Endothelial cell of umbilical vein (primary cell): ENCODE data around the gene CTU1. TPM values are rescaled to one million over a fixed set of nuclear protein-coding genes. Genes with fewer than 3 reads are reported as not detected.

ENCODE experiments used
- BruUV-seq: library from RNA; stranded (reverse); fragments of 400-500 nt; replicated peaks from 2 replicates; lab custom pipeline; 2021; lab: Mats Ljungman, UMichigan
- CTCF ChIA-PET: fragments of 300-600, 350-600 bp; sonication (Branson Sonifier 250); formaldehyde crosslinking; loops from one replicate; lab custom pipeline; 2021; ENCODE audit warnings: antibody characterized with exemption, inconsistent platforms; lab: Charles Lee
- POLR2A ChIA-PET: fragments of 300-600, 350-600 bp; sonication (Branson Sonifier 250); formaldehyde crosslinking; loops from one replicate; lab custom pipeline; 2021; ENCODE audit warnings: antibody characterized with exemption, inconsistent platforms; lab: Charles Lee
- DNase-seq: peaks from one replicate; pipeline ENCODE4 v3.0.0-alpha.2; 2011; ENCODE audit warnings: low read depth, low spot score
- FAIRE-seq: peaks from 2 replicates; lab custom pipeline; 2011; peaks lifted over from hg19 to GRCh38; lab: Jason Lieb, UNC
- H2AFZ ChIP-seq: 2 replicates; pipeline ENCODE4 v1.6.0; 2012; ENCODE audit warnings: low read depth, low read length, control low read depth, inconsistent platforms
- H3K27ac ChIP-seq: 2 replicates; pipeline ENCODE4 v1.5.1; 2011; ENCODE audit warnings: low read depth, mild to moderate bottlenecking, control low read depth, low read length, moderate library complexity; ENCODE audit not compliant: insufficient read depth
- H3K27me3 ChIP-seq, 2 experiments: 2 replicates each; pipeline versions ENCODE4 v1.6.0 to v1.6.1; 2011; ENCODE audit warnings: low read length in 2 of 2, mixed read lengths in 1 of 2; ENCODE audit not compliant: control insufficient read depth in 2 of 2, insufficient read depth in 2 of 2
- H3K36me3 ChIP-seq, 2 experiments: 2 replicates in 1 of 2; 3 replicates in 1 of 2; pipeline ENCODE4 v1.5.1; 2011; ENCODE audit warnings: low read length in 2 of 2, mild to moderate bottlenecking in 1 of 2, moderate library complexity in 1 of 2; ENCODE audit not compliant: control insufficient read depth in 2 of 2, insufficient read depth in 2 of 2; ENCODE audit errors: extremely low read depth in 1 of 2
- H3K4me1 ChIP-seq: 3 replicates; pipeline ENCODE4 v1.5.1; 2011; ENCODE audit warnings: mild to moderate bottlenecking, low read length; ENCODE audit not compliant: control insufficient read depth, insufficient read depth; ENCODE audit errors: extremely low read depth
- H3K4me2 ChIP-seq: 2 replicates; pipeline ENCODE4 v1.6.1; 2011; ENCODE audit warnings: low read length, control low read depth, mixed read lengths; ENCODE audit not compliant: insufficient read depth
- H3K4me3 ChIP-seq, 3 experiments: fragments of 200-600 bp in 1 of 3; sonication (generic), shearing (Covaris generic) in 1 of 3; replicated peaks in 1 of 3; 2 replicates each; pipeline ENCODE4 v1.5.1; 2011 to 2016; ENCODE audit warnings: control low read depth in 3 of 3, low read length in 3 of 3, mild to moderate bottlenecking in 2 of 3, inconsistent platforms in 1 of 3, low read depth in 1 of 3, moderate library complexity in 1 of 3; ENCODE audit not compliant: insufficient read depth in 1 of 3
- H3K79me2 ChIP-seq: 2 replicates; pipeline ENCODE4 v1.6.0; 2012; ENCODE audit warnings: low read length, inconsistent platforms; ENCODE audit not compliant: control insufficient read depth, insufficient read depth
- H3K9ac ChIP-seq: replicated peaks from 2 replicates; pipeline ENCODE3; 2011; ENCODE audit warnings: low read length, control low read depth; ENCODE audit not compliant: insufficient read depth; ENCODE audit errors: extremely low read depth
- H3K9me1 ChIP-seq: replicated peaks from 3 replicates; pipeline ENCODE4 v1.6.0; 2011; ENCODE audit warnings: mild to moderate bottlenecking, low read length; ENCODE audit not compliant: control insufficient read depth, insufficient read depth; ENCODE audit errors: extremely low read depth
- H3K9me3 ChIP-seq: replicated peaks from 2 replicates; pipeline ENCODE4 v1.5.1; 2012; ENCODE audit warnings: low read length, inconsistent platforms; ENCODE audit not compliant: control insufficient read depth, insufficient read depth
- H4K20me1 ChIP-seq: replicated peaks from 2 replicates; pipeline ENCODE3; 2011; ENCODE audit warnings: mild to moderate bottlenecking, low read length; ENCODE audit not compliant: control insufficient read depth, insufficient read depth; ENCODE audit errors: extremely low read depth
- EZH2 ChIP-seq: IDR thresholded peaks from 2 replicates; pipeline ENCODE4 v1.6.1; 2012; ENCODE audit warnings: borderline replicate concordance, low read depth, mild to moderate bottlenecking, moderate library complexity, low read length, inconsistent platforms; ENCODE audit not compliant: severe bottlenecking
- FOS ChIP-seq: IDR thresholded peaks from 2 replicates; pipeline ENCODE4 v1.6.1; 2011; ENCODE audit warnings: mild to moderate bottlenecking, low read length, moderate library complexity, borderline replicate concordance; ENCODE audit not compliant: insufficient read depth
- GATA2 ChIP-seq: IDR thresholded peaks from 2 replicates; pipeline ENCODE4 v1.7.0; 2011; ENCODE audit warnings: low read depth, mild to moderate bottlenecking, moderate library complexity, mixed read lengths, low read length; ENCODE audit not compliant: insufficient read length, insufficient read depth
- JUN ChIP-seq: IDR thresholded peaks from 2 replicates; pipeline ENCODE4 v1.6.1; 2011; ENCODE audit warnings: borderline replicate concordance, low read depth; ENCODE audit not compliant: insufficient read length, insufficient read depth
- MYC ChIP-seq: IDR thresholded peaks from one replicate; pipeline ENCODE4 v1.6.1; 2011; ENCODE audit warnings: mild to moderate bottlenecking, low read depth, low read length
- POLR2A ChIP-seq: IDR thresholded peaks from 2 replicates; pipeline ENCODE4 v1.6.1; 2012; ENCODE audit warnings: low read depth, mild to moderate bottlenecking, control low read depth, low read length
- POLR2AphosphoS5 ChIP-seq: IDR thresholded peaks from 2 replicates; pipeline ENCODE4 v1.6.1; 2012; ENCODE audit warnings: low read depth, mild to moderate bottlenecking, control low read depth, low read length, moderate library complexity; ENCODE audit not compliant: insufficient read depth
- dilution Hi-C: fragments of 300-500 bp; cut with MboI; formaldehyde crosslinking; loops from one replicate; pipeline ENCODE4 v1.15.0; 2019; ENCODE audit warnings: low sequenced_read_pairs; ENCODE audit not compliant: extremely low pct_ligation_motif_present
- intact Hi-C: fragments of 100-400 bp; cut with micrococcal nuclease; formaldehyde crosslinking; loops from one replicate; pipeline ENCODE4 v1.10.0; 2022
- polyA plus RNA-seq, 4 experiments: library from polyadenylated mRNA; depleted of rRNA in 3 of 4; stranded (reverse) in 3 of 4; unstranded in 1 of 4; fragments of >200 nt; gene quantifications; 2 replicates each; pipeline versions ENCODE4 v1.2.1 to v1.2.3, GENCODE V29; 2011 to 2012; ENCODE audit warnings: missing spikeins in 1 of 4
- total RNA-seq: library from RNA; stranded (reverse); gene quantifications from 2 replicates; pipeline ENCODE4 v1.2.3, GENCODE V29; 2021
- TF ChIP-seq, protein P1 (sequence below), 2 donors: IDR thresholded peaks; 1 replicate in 1 of 2; 2 replicates in 1 of 2; pipeline ENCODE4 v1.5.1; 2011; ENCODE audit warnings: low read length in 2 of 2, mild to moderate bottlenecking in 2 of 2, moderate library complexity in 2 of 2, control low read depth in 1 of 2, inconsistent platforms in 1 of 2, low read depth in 1 of 2; ENCODE audit not compliant: insufficient read depth in 1 of 2; ENCODE audit errors: extremely low read depth in 1 of 2
- TF ChIP-seq, protein P2 (sequence below): IDR thresholded peaks from 2 replicates; pipeline ENCODE4 v1.6.1; 2011; ENCODE audit not compliant: insufficient read depth, insufficient read length

CTU1 gene
- total and polyA plus RNA-seq, 2 donors (not counting 3 experiments of a cell fraction or from before 2014, with no cell fraction given): 6.1 to 8.7 TPM

DNA sequence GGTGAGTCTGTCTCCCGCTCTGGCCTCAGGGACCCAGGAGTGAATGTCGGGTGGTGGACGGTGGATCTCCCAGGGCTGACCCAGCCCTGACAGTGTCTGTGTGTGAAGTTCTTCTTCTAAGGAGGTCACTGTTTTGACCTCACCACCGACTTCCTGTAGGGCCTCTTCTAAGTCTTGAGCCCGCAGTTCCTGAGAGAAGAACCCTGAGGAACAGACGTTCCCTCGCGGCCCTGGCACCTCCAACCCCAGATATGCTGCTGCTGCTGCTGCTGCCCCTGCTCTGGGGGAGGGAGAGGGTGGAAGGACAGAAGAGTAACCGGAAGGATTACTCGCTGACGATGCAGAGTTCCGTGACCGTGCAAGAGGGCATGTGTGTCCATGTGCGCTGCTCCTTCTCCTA is 33.9 kb upstream of the CTU1 start, which contains the start of gene SIGLEC7:
SIGLEC7 (plus strand) TSS at position 183 of the 400 bp plus-strand sequence; CDS start at position 252, 69 bp downstream.
- H3K9ac ChIP-seq: no peak within 1 kb of the TSS
- intact Hi-C loops: no loop called here
- no peaks in the 10 kb centered on the region for H3K9me1 ChIP-seq
- H3K4me2 ChIP-seq: no peak within 1 kb of the TSS
- dilution Hi-C loops: no loop called here
- FAIRE-seq (no peak), DNase-seq (no peak)
- no peaks in the 10 kb centered on the region for H3K9me3 ChIP-seq
- H3K27me3 ChIP-seq: no peaks in the 10 kb centered on the region
- H3K4me3 ChIP-seq: no peak within 1 kb of the TSS
- ChIA-PET POLR2A (no interaction called here), CTCF (no interaction called here)
- BruUV-seq: no TSS peak
- TF ChIP-seq JUN: no peak
- TF ChIP-seq GATA2: no peak
- no peak for TF ChIP-seq EZH2
- TF ChIP-seq POLR2AphosphoS5: no peak
- no peak for TF ChIP-seq MYC
- TF ChIP-seq FOS: no peak
- no peak for TF ChIP-seq POLR2A
- no peaks in the 10 kb centered on the region for H4K20me1 ChIP-seq
- no peaks in the 10 kb centered on the region for H3K79me2 ChIP-seq
- H2AFZ ChIP-seq: no peak within 1 kb of the TSS
- H3K4me1 ChIP-seq: no peaks in the 10 kb centered on the region
- no peak within 1 kb of the TSS for H3K27ac ChIP-seq
- no peaks in the 10 kb centered on the region for H3K36me3 ChIP-seq

- no peak overlapping the region for H3K27ac ChIP-seq
- CTCF ChIA-PET: no interaction called here
- no peak overlapping the region for H3K9ac ChIP-seq
- H3K9me3 ChIP-seq: no peaks in the 10 kb centered on the region
- POLR2A ChIA-PET: no interaction called here
- no peaks in the 10 kb centered on the region for H3K36me3 ChIP-seq
- H3K4me2 ChIP-seq: no peak overlapping the region
- intact Hi-C loops (no loop called here), dilution Hi-C loops (no loop called here)
- no peak for DNase-seq
- no peaks in the 10 kb centered on the region for H3K4me1 ChIP-seq
- BruUV-seq: no TSS peak
- H2AFZ ChIP-seq: no peak overlapping the region
- FAIRE-seq: no peak
- no peak overlapping the region for H3K4me3 ChIP-seq
- H3K79me2 ChIP-seq: no peaks in the 10 kb centered on the region
- H3K27me3 ChIP-seq: no peaks in the 10 kb centered on the region
- TF ChIP-seq, protein P1, sequence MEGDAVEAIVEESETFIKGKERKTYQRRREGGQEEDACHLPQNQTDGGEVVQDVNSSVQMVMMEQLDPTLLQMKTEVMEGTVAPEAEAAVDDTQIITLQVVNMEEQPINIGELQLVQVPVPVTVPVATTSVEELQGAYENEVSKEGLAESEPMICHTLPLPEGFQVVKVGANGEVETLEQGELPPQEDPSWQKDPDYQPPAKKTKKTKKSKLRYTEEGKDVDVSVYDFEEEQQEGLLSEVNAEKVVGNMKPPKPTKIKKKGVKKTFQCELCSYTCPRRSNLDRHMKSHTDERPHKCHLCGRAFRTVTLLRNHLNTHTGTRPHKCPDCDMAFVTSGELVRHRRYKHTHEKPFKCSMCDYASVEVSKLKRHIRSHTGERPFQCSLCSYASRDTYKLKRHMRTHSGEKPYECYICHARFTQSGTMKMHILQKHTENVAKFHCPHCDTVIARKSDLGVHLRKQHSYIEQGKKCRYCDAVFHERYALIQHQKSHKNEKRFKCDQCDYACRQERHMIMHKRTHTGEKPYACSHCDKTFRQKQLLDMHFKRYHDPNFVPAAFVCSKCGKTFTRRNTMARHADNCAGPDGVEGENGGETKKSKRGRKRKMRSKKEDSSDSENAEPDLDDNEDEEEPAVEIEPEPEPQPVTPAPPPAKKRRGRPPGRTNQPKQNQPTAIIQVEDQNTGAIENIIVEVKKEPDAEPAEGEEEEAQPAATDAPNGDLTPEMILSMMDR (IDR thresholded peaks at IDR 0.05; ENCODE audit: extremely low read depth in 1 of 2, insufficient read depth in 1 of 2, low read depth in 1 of 2, low read length in 2 of 2): no peak
- TF ChIP-seq, protein P2, sequence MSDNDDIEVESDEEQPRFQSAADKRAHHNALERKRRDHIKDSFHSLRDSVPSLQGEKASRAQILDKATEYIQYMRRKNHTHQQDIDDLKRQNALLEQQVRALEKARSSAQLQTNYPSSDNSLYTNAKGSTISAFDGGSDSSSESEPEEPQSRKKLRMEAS: no peak
- TF ChIP-seq EZH2 (no peak), POLR2A (no peak), FOS (no peak), POLR2AphosphoS5 (no peak), JUN (no peak), MYC (no peak), GATA2 (no peak)
- H3K9me1 ChIP-seq: no peaks in the 10 kb centered on the region
- H4K20me1 ChIP-seq: no peaks in the 10 kb centered on the region
These were observed 33.0 kb upstream of the CTU1 start for GRCh38 chr19:51141181-51141580.
